NCI-H1048 (cell line): ENCODE results near the gene S100A13.
"Not testable (repeated sequence)": the region's sequence is repeated elsewhere in the genome, so short reads cannot be mapped to it uniquely, and the experiment has no call there.

Experiments used
- DNase-seq: peaks from one replicate; lab custom pipeline; 2025; lab: John Stamatoyannopoulos, UW

The S100A13 gene

DNA sequence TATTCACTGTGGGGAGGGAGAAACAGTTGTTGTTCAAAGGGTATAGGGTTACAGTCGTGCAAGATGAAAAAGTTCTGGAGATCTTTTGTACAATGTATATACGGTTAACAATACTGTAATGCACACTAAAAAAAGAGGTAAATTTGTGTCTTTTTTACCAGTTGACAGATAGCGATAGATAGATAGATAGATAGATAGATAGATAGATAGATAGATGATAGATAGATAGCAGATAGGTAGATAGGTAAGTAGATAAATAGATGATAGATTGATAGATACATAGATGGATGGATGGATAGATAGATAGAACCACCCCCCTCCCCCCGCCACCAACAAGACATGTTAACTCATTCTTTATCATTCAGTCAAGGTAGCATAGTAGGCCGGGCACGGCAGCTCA is 24.6 kb downstream of the S100A13 start:
- no peak for DNase-seq

DNA sequence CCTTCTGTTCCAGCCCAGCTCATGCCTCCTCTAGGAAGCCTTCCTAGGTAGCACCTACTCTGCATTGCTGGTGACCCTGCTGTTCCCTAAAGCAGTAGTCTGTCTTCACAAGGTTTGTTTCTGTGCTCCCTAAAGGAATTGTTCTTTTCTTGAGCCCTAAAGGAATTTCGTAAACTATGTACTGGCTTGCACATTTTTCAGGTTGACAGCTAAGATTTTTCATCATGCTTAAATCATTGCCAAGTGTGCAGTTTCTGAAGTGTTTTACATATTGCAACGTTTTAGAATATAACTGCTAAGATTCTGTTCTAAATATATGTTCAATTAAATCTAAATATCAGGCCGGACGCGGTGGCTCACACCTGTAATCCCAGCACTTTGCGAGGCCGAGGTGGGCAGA is 27.5 kb downstream of the S100A13 start:
- DNase-seq, result no peak

DNA sequence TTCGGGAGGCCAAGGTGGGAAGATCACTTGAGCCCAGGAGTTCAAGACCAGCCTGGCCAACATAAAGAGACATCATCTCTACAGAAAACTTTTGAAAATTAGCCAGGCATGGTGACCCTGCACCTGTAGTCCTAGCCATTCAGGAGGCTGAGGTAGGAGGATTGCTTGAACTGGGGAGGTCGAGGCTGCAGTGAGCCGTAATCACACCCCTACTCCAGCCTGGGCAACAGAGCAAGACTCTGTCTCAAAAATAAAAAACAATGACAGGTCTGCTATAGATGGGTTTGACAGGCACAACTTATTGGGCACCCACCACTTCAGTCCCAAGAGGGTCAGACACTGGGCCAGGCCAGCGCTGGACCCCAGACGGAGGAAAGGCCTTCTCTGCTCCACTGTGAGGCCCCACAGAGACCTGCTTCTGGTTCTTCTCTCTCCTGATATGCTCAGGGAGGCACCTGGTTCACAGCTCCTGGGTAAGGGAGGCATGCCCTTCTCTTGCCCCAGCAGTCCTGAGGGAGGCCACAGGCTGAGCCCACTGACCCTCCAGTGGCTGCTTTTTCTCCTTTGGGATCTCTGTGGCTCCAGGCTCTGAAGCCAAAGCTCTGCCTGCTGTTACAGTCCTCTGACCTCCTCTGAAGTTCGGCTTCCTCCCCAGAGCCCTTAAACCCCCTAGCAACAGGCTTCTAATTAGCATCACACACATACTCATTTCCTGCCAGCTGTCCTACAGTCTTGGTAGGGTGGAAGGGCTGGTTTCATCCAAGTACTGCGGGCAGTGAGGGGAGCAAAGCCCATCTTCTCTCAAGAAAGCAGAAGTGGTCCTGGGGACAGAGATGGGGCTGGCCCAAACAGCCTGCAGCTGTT is 28.8 kb downstream of the S100A13 start:
- DNase-seq, result no peak

DNA sequence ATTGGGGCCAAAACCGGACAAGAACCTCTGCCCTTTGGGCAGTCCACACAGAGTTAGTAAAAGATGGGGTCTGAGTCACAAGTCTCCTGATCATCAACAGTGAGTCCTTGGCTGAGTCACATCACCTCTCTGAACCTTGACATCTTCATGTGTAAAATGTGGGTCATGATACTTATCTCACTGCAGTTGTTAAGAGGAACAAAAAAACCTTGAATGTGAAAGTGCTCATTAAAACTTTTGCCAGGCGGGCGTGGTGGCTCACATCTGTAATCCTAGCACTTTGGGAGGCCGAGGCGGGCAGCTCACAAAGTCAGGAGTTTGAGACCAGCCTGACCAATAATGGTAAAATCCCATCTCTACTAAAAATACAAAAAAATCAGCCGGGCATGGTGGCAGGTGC is 30.1 kb downstream of the S100A13 start:
- no peak for DNase-seq

DNA sequence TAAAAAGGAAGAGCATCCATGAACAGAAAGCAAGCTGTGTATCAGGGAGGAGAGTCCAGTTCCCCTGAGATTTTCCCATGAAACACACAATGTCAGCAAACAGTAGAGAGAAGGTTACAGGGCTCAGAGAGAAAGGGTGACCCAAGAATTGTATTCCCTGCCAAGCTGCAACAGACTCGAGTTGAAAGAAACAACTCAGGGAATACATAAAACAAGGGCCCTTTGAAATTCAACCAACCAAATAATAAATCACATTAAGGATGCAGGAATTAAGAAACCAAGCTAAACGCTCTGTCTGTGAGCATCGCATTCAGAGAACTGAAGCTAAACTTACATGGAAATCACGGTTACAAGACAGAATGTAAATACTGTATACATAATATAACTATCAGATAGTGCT is 34.6 kb downstream of the S100A13 start:
- no peak for DNase-seq

DNA sequence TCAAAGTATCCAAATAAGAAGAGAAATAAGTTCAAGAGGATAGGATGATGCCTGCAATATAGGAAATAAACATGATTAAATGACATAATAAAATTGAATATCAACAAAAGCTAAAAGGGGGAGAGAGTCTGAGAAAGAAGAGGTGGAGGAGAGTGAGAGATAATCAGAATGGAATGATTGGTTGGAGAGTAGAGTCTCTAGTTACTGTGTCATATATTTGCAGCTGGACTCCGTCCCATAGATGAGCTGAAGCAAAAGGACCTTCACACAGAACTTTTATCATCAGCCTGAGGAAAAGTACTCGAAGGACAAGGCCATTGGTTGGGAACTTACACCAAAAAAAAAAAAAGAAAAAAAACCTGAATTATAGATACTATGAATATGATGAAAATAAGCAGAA is 38.8 kb downstream of the S100A13 start:
- DNase-seq, result no peak

DNA sequence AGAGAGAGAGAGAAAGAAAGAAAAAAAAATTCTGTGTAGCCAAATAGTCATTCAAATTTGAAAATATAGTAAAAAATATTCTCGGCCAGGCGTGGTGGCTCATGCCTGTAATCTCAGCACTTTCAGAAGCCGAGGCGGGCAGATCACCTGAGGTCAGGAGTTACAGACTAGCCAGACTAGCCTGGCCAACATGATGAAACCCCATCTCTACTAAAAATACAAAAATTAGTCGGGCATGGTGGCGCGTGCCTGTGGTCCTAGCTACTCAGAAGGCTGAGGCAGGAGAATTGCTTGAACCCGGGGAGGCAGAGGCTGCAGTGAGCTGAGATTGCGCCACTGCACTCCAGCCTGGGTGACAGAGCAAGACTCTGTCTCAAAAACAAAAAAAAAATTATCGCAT is 39.3 kb downstream of the S100A13 start:
- not testable (repeated sequence) for DNase-seq

DNA sequence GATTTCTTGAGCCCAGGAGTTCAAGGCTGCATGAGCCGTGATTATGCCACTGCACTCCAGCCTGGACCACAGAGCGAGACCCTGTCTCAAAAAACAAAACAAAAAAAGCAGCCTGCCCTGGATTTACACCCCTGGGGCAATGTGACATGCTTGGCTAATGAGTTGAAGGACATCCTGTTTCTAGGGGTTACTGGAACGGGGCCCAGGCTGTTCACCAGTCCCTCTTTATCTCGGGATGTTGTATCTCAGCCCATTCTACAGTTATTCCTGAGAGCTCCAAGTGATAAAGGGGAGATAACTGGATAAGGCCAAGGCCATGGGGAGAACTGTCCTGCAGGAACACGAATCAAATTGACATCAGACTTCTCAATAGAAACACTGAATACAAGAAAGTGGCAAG is 40.0 kb downstream of the S100A13 start:
- no peak for DNase-seq

DNA sequence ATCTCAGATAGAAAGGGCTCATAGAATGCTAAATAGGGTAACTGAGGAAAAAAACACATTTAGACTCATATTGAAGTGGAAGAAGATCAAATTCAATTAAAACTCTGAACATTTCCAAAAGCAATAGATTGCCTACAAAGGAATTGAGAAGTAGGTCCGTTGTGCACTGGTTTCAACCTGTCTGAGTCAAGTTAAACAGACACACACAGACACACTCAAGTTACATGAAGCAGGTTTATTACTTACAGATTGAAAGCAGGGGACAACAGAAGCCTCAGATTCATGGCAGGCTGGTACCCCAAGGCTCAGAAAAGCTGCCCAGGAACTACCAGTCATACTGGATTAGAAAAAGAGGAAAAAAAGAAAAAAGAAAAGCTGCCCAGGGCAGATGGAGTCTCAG is 41.0 kb downstream of the S100A13 start:
- no peak for DNase-seq

DNA sequence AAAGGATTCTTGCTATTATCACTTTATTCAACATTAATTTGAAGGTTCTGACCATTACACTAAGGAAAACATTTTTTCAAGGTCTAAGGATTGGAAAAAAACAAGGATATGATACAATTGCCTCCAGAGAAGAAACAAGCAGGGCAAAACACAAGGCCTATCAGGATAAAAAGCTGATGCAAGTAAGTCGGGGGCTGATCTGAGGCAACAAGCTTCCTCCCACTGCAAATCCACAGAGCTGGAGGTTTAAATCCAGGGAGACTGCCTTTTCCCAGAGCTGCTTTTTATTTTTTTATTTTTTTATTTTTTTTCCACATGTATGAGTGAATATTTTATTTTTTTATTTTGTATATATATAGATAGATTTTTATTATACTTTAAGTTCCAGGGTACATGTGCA is 42.3 kb downstream of the S100A13 start:
- DNase-seq, result no peak

DNA sequence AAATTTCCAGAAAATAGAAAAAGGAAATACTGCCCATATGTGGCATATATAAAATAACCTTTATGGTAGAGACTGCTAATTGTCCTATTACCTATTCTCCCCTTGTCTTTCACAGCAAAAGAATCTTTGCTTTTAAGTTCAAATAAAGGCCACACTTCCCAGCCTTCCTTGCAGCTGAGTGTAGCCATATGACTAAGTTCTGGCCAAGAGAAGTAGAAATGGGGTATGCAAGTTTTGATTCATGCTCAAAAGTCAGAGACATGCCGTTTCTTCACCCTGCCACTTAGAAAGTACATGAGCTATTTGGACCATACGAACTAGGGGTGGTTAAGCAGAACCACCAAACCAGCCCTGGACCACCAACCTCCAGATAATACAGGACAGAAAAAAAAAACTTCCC is 43.3 kb downstream of the S100A13 start:
- no peak for DNase-seq

DNA sequence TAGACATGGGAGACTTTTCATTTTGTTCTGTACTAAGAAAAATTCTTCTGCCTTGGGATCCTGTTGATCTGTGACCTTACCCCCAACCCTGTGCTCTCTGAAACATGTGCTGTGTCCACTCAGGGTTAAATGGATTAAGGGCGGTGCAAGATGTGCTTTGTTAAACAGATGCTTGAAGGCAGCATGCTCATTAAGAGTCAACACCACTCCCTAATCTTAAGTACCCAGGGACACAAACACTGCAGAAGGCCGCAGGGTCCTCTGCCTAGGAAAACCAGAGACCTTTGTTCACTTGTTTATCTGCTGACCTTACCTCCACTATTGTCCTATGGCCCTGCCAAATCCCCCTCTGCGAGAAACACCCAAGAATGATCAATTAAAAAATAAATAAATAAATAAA is 43.8 kb downstream of the S100A13 start:
- not testable (repeated sequence) for DNase-seq

DNA sequence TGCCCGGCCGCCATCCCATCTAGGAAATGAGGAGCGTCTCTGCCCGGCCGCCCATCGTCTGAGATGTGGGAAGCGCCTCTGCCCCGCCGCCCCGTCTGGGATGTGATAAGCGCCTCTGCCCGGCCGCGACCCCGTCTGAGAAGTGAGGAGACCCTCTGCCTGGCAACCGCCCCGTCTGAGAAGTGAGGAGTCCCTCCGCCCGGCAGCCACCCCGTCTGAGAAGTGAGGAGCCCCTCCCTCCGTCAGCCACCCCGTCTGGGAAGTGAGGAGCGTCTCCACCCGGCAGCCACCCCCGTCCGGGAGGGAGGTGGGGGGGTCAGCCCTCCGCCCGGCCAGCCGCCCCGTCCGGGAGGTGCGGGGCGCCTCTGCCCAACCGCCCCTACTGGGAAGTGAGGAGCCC is 44.5 kb downstream of the S100A13 start:
- DNase-seq, result not testable (repeated sequence)

DNA sequence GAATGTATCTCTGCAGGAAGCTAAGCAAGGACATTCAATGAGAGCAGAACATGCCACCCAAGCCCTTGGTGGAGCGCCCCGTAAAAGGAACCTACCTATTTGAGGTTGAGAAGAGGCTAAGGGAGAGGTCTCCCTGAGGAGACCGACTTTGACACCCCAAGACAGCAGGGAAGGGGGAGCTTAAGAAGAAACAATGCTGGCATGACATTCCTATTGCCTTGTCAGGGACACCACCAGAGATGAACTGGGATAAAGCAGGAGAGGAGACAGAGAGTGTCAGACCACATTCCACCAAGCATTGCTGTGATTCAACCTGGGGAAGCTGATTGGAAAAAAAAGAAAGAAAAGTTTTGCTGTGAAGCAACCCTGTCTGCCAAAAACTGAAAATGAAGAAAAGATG is 48.4 kb downstream of the S100A13 start:
- DNase-seq, result no peak

DNA sequence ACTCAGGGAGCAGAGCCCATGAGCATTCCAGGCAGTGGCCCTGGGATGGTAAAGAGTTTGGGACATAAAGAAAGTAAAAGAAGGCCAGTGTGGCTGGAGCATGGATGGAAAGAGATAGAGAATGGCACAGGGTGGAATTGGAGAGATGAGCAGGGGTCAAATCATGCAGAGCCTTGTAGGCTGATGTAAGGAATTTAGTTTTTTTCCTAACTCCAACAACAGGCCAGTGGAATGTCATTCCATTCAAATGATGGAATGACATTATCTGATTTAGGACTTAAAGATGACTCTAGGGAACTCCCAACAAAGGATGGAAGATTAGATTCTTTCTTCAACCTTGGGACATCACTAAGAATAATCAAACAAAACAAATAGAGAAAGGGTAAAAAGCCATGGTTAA is 48.8 kb downstream of the S100A13 start:
- no peak for DNase-seq

DNA sequence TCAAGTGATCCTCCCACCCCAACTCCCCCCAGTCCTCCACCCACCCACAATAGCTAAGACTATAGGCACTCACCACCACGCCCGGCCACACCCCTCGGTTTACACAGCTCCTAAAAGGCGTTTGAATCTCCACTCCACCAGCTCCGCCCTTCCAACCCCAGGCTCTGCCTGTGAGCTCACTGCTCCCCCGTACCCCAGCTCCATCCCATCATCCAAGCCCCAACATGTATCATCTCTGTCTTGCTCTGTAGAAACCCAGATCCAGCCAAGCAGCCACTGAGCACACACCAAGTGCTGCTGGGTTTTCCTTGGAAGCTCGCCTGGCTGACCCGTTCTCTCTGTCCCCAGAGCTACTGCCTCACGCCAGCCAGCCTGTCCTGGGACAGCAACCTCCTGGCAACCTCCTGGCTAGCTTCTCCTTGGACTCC is 49.7 kb downstream of the S100A13 start:
- DNase-seq, result no peak

DNA sequence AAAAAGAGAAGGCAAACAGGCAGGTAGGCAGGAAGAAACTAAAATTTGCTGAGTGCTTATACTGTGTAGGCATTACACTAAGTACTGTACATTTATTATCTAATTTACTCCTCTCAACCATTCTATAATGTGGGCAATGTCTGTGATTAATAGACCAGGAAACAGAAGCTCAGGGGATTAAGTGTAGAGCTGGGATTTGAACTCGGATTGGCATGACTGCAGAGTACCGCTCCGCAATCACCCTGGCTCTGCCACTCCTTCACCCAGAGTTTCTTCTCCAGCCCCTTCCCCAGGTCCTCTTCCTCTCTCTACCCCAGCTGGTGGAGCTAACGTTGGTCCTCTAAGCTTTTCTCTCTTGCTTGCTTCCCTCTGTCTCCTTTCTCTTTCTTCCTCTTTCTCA is 50.2 kb downstream of the S100A13 start:
- no peak for DNase-seq

DNA sequence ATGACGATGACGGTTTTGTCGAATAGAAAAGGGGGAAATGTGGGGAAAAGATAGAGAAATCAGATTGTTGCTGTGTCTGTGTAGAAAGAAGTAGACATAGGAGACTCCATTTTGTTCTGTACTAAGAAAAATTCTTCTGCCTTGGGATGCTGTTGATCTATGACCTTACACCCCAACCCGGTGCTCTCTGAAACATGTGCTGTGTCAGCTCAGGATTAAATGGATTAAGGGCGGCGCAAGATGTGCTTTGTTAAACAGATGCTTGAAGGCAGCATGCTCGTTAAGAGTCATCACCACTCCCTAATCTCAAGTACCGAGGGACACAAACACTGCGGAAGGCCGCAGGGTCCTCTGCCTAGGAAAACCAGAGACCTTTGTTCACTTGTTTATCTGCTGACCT is 51.8 kb downstream of the S100A13 start:
- DNase-seq, result not testable (repeated sequence)

DNA sequence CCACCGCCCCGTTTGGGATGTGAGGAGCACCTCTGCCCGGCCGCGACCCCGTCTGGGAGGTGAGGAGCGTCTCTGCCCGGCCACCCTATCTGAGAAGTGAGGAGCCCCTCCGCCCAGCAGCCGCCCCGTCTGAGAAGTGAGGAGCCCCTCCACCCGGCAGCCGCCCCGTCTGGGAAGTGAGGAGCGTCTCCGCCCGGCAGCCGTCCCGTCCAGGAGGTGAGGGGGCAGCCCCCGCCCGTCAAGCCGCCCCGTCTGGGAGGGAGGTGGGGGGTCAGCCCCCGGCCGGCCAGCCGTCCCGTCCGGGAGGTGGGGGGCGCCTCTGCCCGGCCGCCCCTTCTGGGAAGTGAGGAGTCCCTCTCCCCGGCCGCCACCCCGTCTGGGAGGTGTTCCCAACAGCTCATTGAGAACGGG is 52.2 kb downstream of the S100A13 start:
- not testable (repeated sequence) for DNase-seq

DNA sequence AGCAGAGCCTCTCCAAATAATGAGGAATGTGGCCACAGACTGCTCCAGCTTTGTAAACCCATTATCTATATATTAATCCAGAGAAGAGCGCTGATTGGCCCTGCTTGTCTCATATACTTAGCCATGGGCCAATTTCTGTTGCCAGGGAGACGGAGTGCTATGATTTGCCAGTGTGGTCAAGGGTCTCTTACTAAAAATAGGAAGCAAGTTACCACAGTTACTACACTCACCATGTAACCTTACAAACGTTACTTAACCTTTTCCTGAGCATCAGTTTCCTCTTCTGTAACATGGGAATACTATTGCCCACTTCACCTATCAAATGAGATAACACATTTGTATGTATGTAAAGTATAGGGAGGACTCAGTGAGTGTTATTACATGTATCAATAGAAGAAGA is 54.0 kb downstream of the S100A13 start:
- no peak for DNase-seq

DNA sequence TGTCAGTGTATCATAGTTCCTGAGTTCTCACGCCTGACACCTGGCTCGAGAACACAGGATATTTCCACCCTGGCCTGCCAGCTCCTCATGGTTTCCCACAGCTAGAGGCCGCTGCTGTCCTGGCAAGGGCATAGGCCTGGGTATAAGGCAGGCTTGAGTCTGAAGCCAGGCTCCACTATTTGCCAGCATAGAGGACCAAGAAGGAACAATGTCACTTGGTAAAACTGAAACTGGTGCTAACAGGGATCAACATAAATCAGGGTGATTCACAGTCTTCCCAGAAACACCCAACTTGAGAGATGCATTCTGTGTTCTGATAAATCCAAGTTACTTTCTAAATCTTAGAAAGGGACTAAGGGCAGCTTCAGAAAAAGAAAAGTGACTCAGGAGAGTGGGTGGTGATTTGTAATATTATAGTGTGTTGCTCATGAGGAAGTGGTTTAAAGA is 54.7 kb downstream of the S100A13 start:
- DNase-seq, result no peak

DNA sequence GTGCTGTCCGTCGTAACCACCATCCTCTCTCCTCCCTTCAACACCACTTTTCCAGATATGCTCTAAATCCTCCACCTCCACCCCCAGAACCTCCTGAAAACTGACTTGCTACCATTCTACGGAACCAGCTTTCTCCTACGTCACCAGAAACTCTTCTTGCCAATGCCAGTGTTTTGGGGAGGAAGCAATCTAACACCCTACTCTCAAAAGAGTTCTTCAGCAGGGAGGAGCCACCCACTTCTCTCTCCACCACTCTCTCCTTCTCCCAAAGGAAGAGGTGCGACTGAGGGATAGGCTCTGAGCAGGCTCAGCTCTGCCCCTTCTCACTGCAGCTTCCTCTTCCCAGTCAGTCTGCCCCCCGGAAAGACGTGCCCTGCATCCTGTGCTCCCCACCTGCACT is 55.6 kb downstream of the S100A13 start:
- no peak for DNase-seq

DNA sequence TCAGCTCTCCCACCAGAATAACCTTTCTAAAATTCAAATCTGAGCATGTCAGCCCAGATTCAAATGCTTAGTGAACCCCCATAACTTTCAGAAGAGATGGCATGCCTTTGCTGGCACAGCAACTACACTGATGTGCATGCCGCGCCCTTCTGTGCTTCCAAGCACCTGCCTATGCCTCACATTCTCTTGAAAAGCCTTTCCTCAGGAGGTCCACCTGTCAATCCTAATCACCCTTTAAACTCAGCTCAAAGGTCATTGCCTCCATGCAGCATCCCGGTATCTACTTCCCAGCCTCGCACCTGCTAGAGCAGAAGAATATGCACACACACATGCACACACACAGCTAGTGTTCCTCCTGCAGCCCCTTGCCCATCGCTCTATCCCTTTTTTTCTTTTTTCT is 56.4 kb downstream of the S100A13 start:
- DNase-seq, result no peak

DNA sequence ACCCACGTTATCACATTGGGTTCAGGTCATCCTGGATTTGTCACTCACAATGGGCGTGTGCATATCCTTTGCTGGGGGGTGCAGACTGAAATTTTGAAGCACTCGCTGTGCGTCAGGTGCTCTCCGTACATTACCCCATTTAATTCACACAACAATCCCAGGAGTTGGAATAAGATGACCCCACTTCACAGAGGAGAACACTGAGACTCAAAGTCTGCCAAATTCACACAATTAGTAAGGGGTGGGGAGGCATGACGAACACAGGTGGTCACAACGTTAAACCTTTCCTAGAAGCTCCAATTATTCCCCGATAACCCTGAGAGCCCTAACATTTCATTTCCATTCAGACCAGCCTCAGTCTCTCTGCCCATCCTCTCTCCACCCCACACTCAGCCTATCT is 57.8 kb downstream of the S100A13 start:
- DNase-seq, result no peak
